NB4 (cell line): ENCODE measurements around the gene SPATA32.

Source experiments
- CTCF ChIP-seq: IDR thresholded peaks from one replicate; pipeline ENCODE4 v1.5.1; 2012; ENCODE audit warnings: low read depth, low read length
- POLR2A ChIP-seq: IDR thresholded peaks from 2 replicates; pipeline ENCODE4 v1.6.1; 2011; ENCODE audit warnings: mild to moderate bottlenecking; ENCODE audit not compliant: insufficient read length; ENCODE audit errors: extremely low read depth
- TF ChIP-seq, protein P1 (sequence below): IDR thresholded peaks from 2 replicates; pipeline ENCODE4 v1.6.1; 2011; ENCODE audit warnings: low read depth, low read length

GRCh38 chr17:45234641-45235415, 27.1 kb downstream of the SPATA32 start:
- TF ChIP-seq POLR2A: no peak
- peak; percentile 65 for TF ChIP-seq CTCF
- TF ChIP-seq, protein P1, sequence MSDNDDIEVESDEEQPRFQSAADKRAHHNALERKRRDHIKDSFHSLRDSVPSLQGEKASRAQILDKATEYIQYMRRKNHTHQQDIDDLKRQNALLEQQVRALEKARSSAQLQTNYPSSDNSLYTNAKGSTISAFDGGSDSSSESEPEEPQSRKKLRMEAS: no peak
